Upper lobe of left lung (tissue), 6 donors: ENCODE results near the gene SMC4. TPM values are rescaled to one million over a fixed set of nuclear protein-coding genes. Genes with fewer than 3 reads are reported as not detected.
A peak's percentile ranks its signal among the peaks of the same experiment; 100 is the strongest.
"Not testable (repeated sequence)": the region's sequence is repeated elsewhere in the genome, so short reads cannot be mapped to it uniquely, and the experiment has no call there.

Experiments used
- ATAC-seq, 2 donors: fragments of 200-7000 bp; cut with Tn5 transposase; one replicate each; pipeline ENCODE4 v1.9.1; 2022; ENCODE audit warnings: mild to moderate bottlenecking in 2 of 2, moderate library complexity in 2 of 2; ENCODE audit not compliant: low FRiP score in 2 of 2
- DNase-seq, 2 donors: peaks; one replicate each; pipeline ENCODE4 v3.0.0-alpha.2; 2019 to 2020
- H3K27ac ChIP-seq, 4 donors: fragments of 200-600 bp; sonication (generic); one replicate each; pipeline ENCODE4 v1.5.1; 2016 to 2019
- H3K27me3 ChIP-seq, 4 donors: fragments of 200-600 bp; sonication (generic); one replicate each; pipeline ENCODE4 v1.5.1; 2017 to 2019
- H3K36me3 ChIP-seq, 4 donors: fragments of 200-600 bp; sonication (generic); one replicate each; pipeline ENCODE4 v1.5.1; 2016 to 2019
- H3K4me1 ChIP-seq, 4 donors: fragments of 200-600 bp; sonication (generic); one replicate each; pipeline ENCODE4 v1.5.1; 2018 to 2019
- H3K4me3 ChIP-seq, 4 donors: fragments of 200-600 bp; sonication (generic); one replicate each; pipeline ENCODE4 v1.5.1; 2017 to 2019; ENCODE audit warnings: mild to moderate bottlenecking in 2 of 4, moderate library complexity in 1 of 4
- H3K9me3 ChIP-seq, 4 donors: fragments of 200-600 bp; sonication (generic); one replicate each; pipeline ENCODE4 v1.5.1; 2018 to 2019
- CTCF ChIP-seq, 6 experiments: fragments of 450-650 bp in 4 of 6; fragments of 200-600 bp in 2 of 6; sonication (generic) in 2 of 6; IDR thresholded peaks; one replicate each; pipeline ENCODE4 v1.5.1; 2016 to 2019; ENCODE audit warnings: antibody characterized with exemption in 6 of 6
- EP300 ChIP-seq, 4 donors: sonication (generic); formaldehyde crosslinking; IDR thresholded peaks; one replicate each; pipeline ENCODE4 v1.5.1; 2017; ENCODE audit warnings: antibody characterized with exemption in 4 of 4, control low read depth in 2 of 4
- POLR2A ChIP-seq, 4 donors: fragments of 450-650 bp; IDR thresholded peaks; one replicate each; pipeline ENCODE4 v1.5.1; 2016 to 2017; ENCODE audit warnings: antibody characterized with exemption in 4 of 4, mild to moderate bottlenecking in 2 of 4
- POLR2AphosphoS5 ChIP-seq, 2 donors: sonication (generic); formaldehyde crosslinking; IDR thresholded peaks; one replicate each; pipeline ENCODE4 v1.5.1; 2017; ENCODE audit warnings: antibody characterized with exemption in 2 of 2
- WGBS, 2 donors: methylation state at CpG; one replicate each; pipeline ENCODE4 v1.1.5; 2017 to 2018; 5-methylcytosine and 5-hydroxymethylcytosine counted together
- total RNA-seq, 6 donors: library from RNA; depleted of rRNA in 4 of 6; stranded (reverse); fragments of >200 nt in 4 of 6; gene quantifications; one replicate each; pipeline versions ENCODE4 v1.1.0 to v1.2.1, GENCODE V29; 2016 to 2021
- donor health status: DM: no; HTN: no; CAD: no; lungs with moderate emphysema.
- donor health status: DM: no; HTN: yes; CAD: no; lungs with severe emphysema.

The SMC4 gene
- total RNA-seq = 100 to 1,000 TPM in 1 of 6 donors, 10 to 100 TPM in 5; 35.6 to 107 (median 65.5) TPM

- peak in 3 of 4 donors; percentile 42 to 69 (median 65) for TF ChIP-seq POLR2A (IDR thresholded peaks at IDR 0.05)
- TF ChIP-seq EP300 (IDR thresholded peaks at IDR 0.05) = no peak
- TF ChIP-seq POLR2AphosphoS5 (IDR thresholded peaks at IDR 0.05) = peak; percentile 52 to 66
- no peak for TF ChIP-seq CTCF (IDR thresholded peaks at IDR 0.05)
Measured at GRCh38 chr3:160399125-160400029, at the start of gene SMC4, which contains the start of gene IFT80. Gene SMC4 (plus strand): TSS chr3:160399650. CDS start chr3:160400827, 1,177 bp downstream. Gene IFT80 (minus strand): TSS chr3:160399225. CDS start chr3:160384600, 14,625 bp downstream.

DNA sequence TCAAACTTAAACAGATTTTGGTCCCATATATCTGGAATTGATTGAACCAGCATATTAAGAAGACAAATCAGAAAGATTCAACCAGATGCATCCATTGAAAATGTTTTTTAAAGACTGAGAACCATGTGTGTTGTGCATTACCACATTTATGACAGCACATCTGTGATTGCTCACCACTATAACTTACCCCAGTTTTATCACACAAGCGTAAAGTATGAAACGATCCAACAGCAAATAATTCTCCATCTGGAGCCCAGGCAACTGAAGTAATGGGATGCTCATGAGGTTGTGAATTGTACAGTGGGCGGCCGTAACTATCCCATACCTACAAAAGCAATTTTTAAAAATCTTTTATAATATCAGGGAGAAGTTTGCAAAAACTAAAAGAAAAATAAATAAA is 43.6 kb upstream of the SMC4 start:
- Histone ChIP-seq H3K27ac (no peak overlapping the region), H3K36me3 (peaks cover 0 to 27% (median 13%) of the 10 kb centered on the region in 4 donors), H3K9me3 (no peaks in the 10 kb centered on the region), H3K4me1 (no peaks in the 10 kb centered on the region), H3K4me3 (no peak overlapping the region), H3K27me3 (no peaks in the 10 kb centered on the region)
- 89 to 97% methylated on average over 4 of the region's 4 CpGs for WGBS, 2 donors
- DNase-seq (no peak), ATAC-seq (no peak)
- TF ChIP-seq POLR2A (IDR thresholded peaks at IDR 0.05) (no peak), EP300 (IDR thresholded peaks at IDR 0.05) (no peak), POLR2AphosphoS5 (IDR thresholded peaks at IDR 0.05) (no peak), CTCF (IDR thresholded peaks at IDR 0.05) (no peak)

More at GRCh38 chr3:160399125-160400029, at the start of gene SMC4, which contains the start of gene IFT80:
- no peaks in the 10 kb centered on the region for H3K27me3 ChIP-seq
- ATAC-seq (peak; percentile 97 to 98), DNase-seq (peak; percentile 97)
- no peaks in the 10 kb centered on the region for H3K36me3 ChIP-seq
- H3K4me1 ChIP-seq = peaks cover 15 to 42% (median 22%) of the 10 kb centered on the region in 4 donors
- peak within 1 kb of the TSS; percentile 64 to 93 (median 84) for H3K4me3 ChIP-seq
- H3K9me3 ChIP-seq = no peaks in the 10 kb centered on the region
- WGBS, 2 donors = 0 to 1% methylated on average over 42 to 63 of the region's 63 CpGs
- peak within 1 kb of the TSS; percentile 90 to 96 (median 91) for H3K27ac ChIP-seq

- not testable (repeated sequence) for H3K27ac ChIP-seq, ATAC-seq, DNase-seq, H3K4me3 ChIP-seq, H3K36me3 ChIP-seq, H3K4me1 ChIP-seq, H3K27me3 ChIP-seq, H3K9me3 ChIP-seq
- WGBS, 2 donors = 36 to 57% methylated on average over 2 of the region's 2 CpGs
Measured at GRCh38 chr3:160362896-160363295, 36.6 kb upstream of the SMC4 start.

GRCh38 chr3:160365869-160366522 is 33.5 kb upstream of the SMC4 start:
- 77 to 78% methylated on average over 1 of the region's 1 CpG for WGBS, 2 donors
- DNase-seq (no peak), ATAC-seq (no peak)
- Histone ChIP-seq H3K4me3 (no peak overlapping the region), H3K9me3 (no peaks in the 10 kb centered on the region), H3K27ac (no peak overlapping the region), H3K36me3 (no peaks in the 10 kb centered on the region), H3K4me1 (peaks cover 6 to 17% (median 8%) of the 10 kb centered on the region in 4 donors), H3K27me3 (no peaks in the 10 kb centered on the region)
- no peak for TF ChIP-seq POLR2A (IDR thresholded peaks at IDR 0.05)
- no peak for TF ChIP-seq POLR2AphosphoS5 (IDR thresholded peaks at IDR 0.05)
- TF ChIP-seq EP300 (IDR thresholded peaks at IDR 0.05) = no peak
- TF ChIP-seq CTCF (IDR thresholded peaks at IDR 0.05) = no peak

DNA sequence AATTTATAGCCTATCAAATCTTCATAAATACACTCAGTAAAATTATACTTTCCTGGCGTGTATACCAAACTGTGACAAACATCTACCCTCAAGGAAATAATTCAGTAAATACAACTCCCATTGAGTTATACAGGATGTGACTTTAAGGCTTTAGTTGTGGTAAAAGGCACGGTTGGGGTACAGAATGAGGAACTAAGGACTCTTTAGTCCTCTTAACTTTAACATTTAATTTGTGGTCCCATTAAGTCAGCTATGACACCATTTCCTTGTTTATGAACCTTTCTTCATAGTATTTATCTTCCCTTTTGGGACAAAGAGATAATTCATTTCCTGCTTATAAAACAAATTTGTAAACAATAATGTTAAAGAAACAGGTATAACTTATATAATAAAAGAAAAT is 30.6 kb upstream of the SMC4 start:
- H3K27ac ChIP-seq = peak overlapping the region in 2 of 4 donors; percentile 30 to 66
- no peak for ATAC-seq
- WGBS, 2 donors = 31 to 40% methylated on average over 2 of the region's 2 CpGs

More for the DNA sequence above, 30.6 kb upstream of the SMC4 start:
- H3K4me1 ChIP-seq = peaks cover 6 to 22% (median 10%) of the 10 kb centered on the region in 4 donors
- no peaks in the 10 kb centered on the region for H3K27me3 ChIP-seq
- peaks cover 0 to 4% (median under 1%) of the 10 kb centered on the region in 4 donors for H3K36me3 ChIP-seq
- no peak for DNase-seq
- H3K4me3 ChIP-seq = no peak overlapping the region
- TF ChIP-seq POLR2A (IDR thresholded peaks at IDR 0.05) (no peak), EP300 (IDR thresholded peaks at IDR 0.05) (no peak), CTCF (IDR thresholded peaks at IDR 0.05) (no peak), POLR2AphosphoS5 (IDR thresholded peaks at IDR 0.05) (no peak)
- no peaks in the 10 kb centered on the region for H3K9me3 ChIP-seq
